Muscle of arm (tissue), 12 donors: ENCODE results near the gene MTCL1. TPM values are rescaled to one million over a fixed set of nuclear protein-coding genes. Genes with fewer than 3 reads are reported as not detected.

Experiments
- DNase-seq: peaks from one replicate; pipeline ENCODE4 v3.0.0-alpha.2; 2013
- polyA plus RNA-seq, 12 donors: library from polyadenylated mRNA; unstranded; fragments of 120-200 nt; gene quantifications; one replicate each; pipeline ENCODE4 v1.2.1, GENCODE V29; 2013; ENCODE audit not compliant: insufficient read length in 12 of 12

The MTCL1 gene
- polyA plus RNA-seq, 12 donors = 18.2 to 51.8 (median 28.9) TPM; not detected in 1

DNA sequence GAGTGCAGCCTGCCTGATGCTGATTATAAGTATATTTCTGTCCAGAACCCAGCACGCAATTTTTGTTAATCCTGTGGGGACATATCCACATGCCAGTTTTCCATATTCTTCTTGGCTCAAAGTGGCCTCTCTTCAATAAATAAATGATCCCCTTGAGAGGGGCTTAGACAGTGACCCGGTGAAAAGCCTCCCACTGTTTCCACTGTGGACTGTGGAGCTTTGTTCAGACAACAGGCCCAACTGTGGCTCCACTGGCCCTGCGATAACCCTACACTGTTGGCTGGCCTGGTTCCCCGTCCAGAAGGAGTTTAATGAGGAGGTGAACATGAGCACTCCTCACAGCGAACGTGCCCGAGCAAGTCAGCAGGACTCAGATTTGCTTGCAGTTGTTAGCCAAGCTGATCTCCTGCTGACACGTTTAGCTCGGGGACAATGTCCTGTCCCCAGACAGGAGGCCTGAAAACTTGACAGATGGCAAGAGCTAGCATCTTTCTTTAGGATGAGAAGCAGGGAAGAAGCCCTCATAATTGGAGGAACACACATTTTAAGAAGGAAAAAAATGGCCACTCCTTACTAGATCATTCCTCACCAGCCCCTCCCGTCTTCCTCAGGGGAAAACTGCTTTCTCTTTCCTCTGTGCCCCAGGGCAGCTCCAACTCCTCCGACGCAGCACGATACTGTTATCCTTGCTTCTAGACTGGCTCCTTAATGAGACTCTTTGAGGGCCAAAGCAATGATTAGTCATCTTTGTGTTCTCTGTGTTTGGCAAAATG lies 20.0 kb upstream of the MTCL1 start:
- no peak for DNase-seq

GRCh38 chr18:8685914-8686216 lies 19.5 kb upstream of the MTCL1 start:
- DNase-seq = no peak

DNA sequence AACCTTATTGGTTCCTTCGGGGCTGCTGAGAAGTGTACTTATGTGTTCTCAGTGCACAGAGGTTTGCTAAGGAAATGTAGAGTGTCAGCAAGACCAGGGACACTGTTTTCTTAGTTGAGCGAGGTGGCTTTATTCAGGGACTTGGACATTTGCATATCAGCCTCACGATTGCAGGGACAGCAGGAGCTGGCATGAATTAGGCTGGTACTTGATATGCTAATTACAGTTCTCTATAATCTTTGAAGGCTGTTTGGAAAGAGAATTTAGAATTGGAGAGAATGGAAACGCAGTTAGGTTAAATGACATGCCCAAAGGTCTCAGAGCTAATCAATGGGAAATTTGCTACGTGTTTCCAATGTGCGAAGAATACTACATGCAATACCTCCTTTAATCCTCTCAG lies 18.7 kb upstream of the MTCL1 start:
- DNase-seq = no peak

GRCh38 chr18:8688216-8688800 lies 17.0 kb upstream of the MTCL1 start:
- DNase-seq = no peak

GRCh38 chr18:8688816-8689215 lies 16.5 kb upstream of the MTCL1 start:
- no peak for DNase-seq

DNA sequence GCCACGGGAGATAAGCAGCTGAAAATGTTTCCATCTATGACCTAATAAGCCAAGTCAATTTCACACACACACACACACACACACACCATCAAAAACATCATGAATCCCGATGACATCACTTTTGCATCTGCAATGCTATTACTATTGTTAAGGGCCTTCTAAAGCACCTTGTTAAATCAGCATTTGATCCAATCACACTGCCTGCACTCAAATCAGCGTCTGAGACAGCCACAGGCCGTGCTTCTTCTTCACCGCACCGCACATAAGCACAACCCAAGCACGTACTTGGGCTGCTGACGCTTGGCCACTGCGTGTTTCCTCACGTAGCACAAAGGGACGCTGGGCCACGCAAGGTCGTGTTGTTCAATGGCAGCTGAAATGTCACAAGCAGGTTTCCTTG lies 15.8 kb upstream of the MTCL1 start:
- DNase-seq = no peak

- no peak for DNase-seq
Observed at GRCh38 chr18:8694891-8695290, 10.5 kb upstream of the MTCL1 start.

DNA sequence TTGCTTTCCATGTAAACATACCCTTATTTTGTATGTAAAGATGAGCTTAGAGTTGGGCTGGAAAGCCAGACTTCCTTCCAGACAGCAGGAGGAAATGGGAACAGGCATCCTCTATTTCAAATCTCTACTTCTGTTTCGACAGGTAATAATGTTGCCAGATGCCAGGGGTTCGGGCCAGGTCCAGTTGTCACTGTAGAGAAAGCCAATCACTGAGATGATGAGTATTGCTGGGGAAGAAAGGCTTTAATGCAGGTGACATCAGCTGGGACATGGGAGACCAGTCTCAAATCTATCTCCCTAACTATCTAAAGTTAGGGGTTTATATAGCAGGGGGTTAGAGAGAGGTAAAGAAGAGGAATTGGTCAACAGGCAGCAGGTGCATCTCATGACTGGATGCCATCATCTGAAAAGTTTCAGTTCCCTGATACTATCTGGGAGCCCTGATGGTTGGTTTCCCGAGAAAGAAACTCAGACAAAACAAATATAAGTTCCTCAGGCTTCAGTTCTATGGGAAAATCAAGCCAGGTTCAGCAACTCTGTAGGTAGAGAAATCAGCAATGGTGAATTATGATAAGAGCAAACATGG lies 9.3 kb upstream of the MTCL1 start:
- DNase-seq = no peak

DNA sequence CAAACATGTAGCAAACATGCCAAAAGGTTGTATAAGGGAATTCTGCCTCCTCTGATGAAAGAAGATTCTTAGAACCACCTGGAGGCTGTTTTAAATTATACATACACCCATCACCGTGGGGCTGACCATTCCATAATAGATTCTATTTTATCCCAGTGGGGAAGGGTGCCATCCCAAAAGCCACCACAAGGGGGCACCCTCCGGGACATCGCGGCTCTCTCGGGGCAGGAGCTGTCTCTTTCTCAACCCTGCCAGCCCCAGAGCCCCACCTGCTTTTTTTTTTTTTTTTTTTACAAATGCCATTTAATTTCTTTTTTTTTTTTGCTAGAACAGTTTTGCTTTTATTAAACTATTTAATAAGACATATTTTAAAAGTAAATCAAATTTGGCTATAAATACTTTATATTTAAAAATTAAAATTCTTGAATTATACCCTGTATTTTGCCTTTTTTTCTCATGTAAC lies 8.6 kb upstream of the MTCL1 start:
- peak; percentile 76 for DNase-seq

DNA sequence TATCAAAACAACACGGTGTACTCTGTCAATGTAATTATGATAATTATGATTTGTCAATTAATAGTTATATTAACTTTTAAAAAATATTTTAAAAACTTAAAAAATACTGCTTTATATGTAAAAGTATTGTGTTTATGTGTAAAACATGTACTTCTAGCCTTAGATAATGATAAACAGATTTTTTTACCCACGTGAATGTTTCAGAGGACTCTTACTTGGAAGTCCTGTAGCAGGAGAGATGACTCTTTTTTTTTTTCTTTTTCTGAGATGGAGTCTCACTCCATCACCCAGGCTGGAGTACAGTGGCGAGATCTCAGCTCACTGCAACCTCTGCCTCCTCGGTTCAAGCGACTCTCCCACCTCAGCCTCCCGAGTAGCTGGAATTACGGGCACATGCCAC lies 6.2 kb upstream of the MTCL1 start:
- no peak for DNase-seq

GRCh38 chr18:8699948-8700347 lies 5.4 kb upstream of the MTCL1 start:
- no peak for DNase-seq

DNA sequence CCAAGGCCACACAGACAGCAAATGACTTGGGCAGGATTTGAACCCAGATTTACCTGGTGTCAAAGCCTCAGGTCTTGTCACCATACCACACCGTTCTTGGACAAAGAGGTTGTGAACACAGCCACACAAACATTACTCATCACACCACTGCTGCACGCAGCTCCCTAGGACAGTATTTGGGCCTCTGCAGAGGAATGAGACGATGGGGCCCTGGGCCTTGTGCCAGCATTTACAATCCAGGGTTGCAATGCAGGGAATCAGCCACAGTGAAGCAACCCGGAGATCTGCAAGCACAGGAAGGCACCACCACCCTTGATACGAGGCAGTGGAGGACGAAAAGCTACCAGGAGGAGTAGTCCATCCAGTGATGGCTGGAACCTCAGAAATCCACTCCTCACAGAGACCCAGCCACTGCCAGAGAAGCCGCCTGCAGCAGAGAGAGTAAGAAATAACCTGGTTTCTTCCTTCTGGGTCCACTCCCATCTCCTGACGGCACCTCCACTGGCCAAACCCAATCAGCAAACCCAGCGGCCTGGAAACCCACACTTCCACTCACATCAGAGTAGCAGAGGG lies 3.7 kb upstream of the MTCL1 start:
- no peak for DNase-seq

DNA sequence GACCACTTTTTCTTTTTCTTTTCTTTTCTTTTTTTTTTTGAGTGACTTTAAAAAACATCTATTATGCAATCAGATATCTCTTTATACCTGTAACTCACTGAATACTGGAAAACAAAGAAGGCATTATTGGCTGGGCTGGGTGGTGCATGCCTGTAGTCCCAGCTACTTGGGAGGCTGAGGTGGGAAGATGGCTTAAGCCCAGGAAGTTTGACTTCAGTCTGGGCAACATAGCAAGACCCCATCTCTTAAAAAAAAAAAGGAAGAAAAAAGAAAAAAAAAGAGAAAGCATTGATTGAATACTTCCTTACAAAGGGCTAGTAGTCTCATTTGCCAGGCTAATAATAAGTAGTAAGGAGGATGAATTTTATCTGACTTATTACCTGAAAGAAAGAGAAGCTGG lies 2.7 kb upstream of the MTCL1 start:
- no peak for DNase-seq

- no peak for DNase-seq
Observed at GRCh38 chr18:8703092-8703709, 2.2 kb upstream of the MTCL1 start.

GRCh38 chr18:8703781-8704301 lies 1.5 kb upstream of the MTCL1 start:
- no peak for DNase-seq

DNA sequence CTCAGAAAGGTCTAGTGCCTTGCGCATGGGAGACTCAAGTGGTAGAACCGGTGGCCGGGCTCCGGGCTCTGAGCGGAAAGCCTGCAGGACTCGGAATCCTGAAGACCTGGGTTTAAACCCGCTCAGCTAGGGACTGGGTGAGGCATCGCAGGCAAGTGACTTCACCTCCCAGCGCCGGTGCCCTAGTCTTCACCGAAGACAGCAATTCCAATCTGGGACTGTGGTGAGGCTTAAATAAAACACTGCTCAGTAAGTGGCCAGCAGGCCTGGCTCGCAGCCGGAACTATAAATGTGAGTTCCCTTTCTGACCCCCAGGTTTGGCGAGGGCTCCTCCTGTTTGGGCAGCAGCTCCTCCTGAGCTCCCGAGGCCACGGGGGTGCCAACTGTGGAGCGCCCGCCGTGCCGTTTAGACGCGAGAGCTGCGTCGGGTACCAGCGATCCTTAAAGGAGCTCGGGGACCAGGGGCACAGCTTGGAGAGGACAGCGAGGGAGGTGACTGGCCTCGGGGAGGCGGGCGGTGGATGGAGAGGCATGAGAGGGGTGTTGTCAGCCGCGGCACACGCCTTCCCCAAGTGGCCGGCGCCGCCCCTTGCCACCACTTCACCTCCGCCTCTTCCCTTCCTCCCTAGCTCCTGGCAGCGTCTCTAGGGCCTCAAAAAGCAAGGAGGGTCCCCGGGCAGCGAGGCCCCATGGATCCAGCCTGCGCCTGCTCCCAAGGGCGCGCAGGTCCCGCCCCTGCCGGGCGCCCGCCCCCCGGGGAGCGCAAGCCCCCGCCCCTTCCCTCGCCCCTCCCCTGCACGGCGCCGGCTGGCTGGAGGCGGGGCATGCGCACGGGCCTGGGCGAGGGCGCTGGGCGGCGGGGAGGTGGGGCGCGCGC lies 757 bp upstream of the MTCL1 start:
- DNase-seq = peak; percentile 65

GRCh38 chr18:8705961-8706790 lies 820 bp downstream of the MTCL1 start:
- no peak for DNase-seq

GRCh38 chr18:8706791-8707555 lies 1.6 kb downstream of the MTCL1 start:
- no peak for DNase-seq

GRCh38 chr18:8707556-8708300 lies 2.4 kb downstream of the MTCL1 start:
- no peak for DNase-seq
